ENCODE measurements around the gene ZNHIT3.

DNA sequence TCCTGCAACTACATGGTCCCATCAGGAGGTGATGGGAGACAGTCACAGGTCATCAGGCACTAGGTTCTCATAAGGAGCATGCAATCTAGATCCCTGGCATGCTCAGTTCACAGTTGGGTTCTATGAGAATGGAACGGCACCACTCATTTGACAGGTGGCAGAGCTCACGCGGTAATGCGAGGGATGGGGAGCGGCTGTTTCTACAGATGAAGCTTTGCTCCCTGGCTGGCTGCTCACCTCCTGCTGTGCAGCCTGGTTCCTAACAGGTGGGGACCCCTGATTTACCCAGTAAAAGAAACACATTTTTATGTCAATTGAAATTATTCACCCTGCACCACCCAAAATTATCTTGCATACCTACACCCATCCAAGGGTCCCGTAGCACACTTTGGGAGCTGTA, 42.7 kb upstream of the ZNHIT3 start:
- TF ChIP-seq EZH2phosphoT487 (IDR thresholded peaks at IDR 0.05; ENCODE audit: borderline replicate concordance, low read length), result no peak
- TF ChIP-seq, protein P1, sequence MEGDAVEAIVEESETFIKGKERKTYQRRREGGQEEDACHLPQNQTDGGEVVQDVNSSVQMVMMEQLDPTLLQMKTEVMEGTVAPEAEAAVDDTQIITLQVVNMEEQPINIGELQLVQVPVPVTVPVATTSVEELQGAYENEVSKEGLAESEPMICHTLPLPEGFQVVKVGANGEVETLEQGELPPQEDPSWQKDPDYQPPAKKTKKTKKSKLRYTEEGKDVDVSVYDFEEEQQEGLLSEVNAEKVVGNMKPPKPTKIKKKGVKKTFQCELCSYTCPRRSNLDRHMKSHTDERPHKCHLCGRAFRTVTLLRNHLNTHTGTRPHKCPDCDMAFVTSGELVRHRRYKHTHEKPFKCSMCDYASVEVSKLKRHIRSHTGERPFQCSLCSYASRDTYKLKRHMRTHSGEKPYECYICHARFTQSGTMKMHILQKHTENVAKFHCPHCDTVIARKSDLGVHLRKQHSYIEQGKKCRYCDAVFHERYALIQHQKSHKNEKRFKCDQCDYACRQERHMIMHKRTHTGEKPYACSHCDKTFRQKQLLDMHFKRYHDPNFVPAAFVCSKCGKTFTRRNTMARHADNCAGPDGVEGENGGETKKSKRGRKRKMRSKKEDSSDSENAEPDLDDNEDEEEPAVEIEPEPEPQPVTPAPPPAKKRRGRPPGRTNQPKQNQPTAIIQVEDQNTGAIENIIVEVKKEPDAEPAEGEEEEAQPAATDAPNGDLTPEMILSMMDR (IDR thresholded peaks at IDR 0.05; ENCODE audit: low read depth, low read length, poor library complexity, severe bottlenecking), result no peak

All from DOHH2 (cell line).